Esophagus muscularis mucosa (tissue), 4 donors: ENCODE measurements around the gene DIO2.

Source experiments
- CTCF ChIP-seq, 3 experiments: fragments of 200-600 bp in 2 of 3; fragments of 450-650 bp in 1 of 3; sonication (generic) in 2 of 3; IDR thresholded peaks; one replicate each; pipeline ENCODE4 v1.5.1; 2017 to 2019; ENCODE audit warnings: antibody characterized with exemption in 3 of 3, mild to moderate bottlenecking in 2 of 3, moderate library complexity in 1 of 3
- EP300 ChIP-seq: sonication (generic); formaldehyde crosslinking; IDR thresholded peaks from one replicate; pipeline ENCODE4 v1.6.1; 2017; ENCODE audit warnings: antibody characterized with exemption
- POLR2A ChIP-seq: fragments of 450-650 bp; IDR thresholded peaks from one replicate; pipeline ENCODE4 v1.6.1; 2017; ENCODE audit warnings: antibody characterized with exemption, moderate library complexity, mild to moderate bottlenecking, low read depth
- POLR2AphosphoS5 ChIP-seq, 2 donors: sonication (generic); formaldehyde crosslinking; IDR thresholded peaks; one replicate each; pipeline ENCODE4 v1.6.1; 2017; ENCODE audit warnings: antibody characterized with exemption in 2 of 2

- TF ChIP-seq CTCF (IDR thresholded peaks at IDR 0.05): no peak
- TF ChIP-seq POLR2A: no peak
- no peak for TF ChIP-seq EP300
- TF ChIP-seq POLR2AphosphoS5 (IDR thresholded peaks at IDR 0.05): no peak
Observed at GRCh38 chr14:80237143-80237542, 25.8 kb upstream of the DIO2 start.
